Esophagus squamous epithelium (tissue), 5 donors: Measurements from ENCODE around the gene NPHP3. TPM values are rescaled to one million over a fixed set of nuclear protein-coding genes. Genes with fewer than 3 reads are reported as not detected.
A peak's percentile ranks its signal among the peaks of the same experiment; 100 is the strongest.
"Not testable (repeated sequence)": the region's sequence is repeated elsewhere in the genome, so short reads cannot be mapped to it uniquely, and the experiment has no call there.

ENCODE experiments used
- DNase-seq: peaks from one replicate; lab custom pipeline; 2025; lab: John Stamatoyannopoulos, UW
- H3K27ac ChIP-seq, 4 donors: fragments of 200-600 bp; sonication (generic); one replicate each; pipeline ENCODE4 v1.5.1; 2016 to 2019; ENCODE audit warnings: mild to moderate bottlenecking in 1 of 4
- H3K27me3 ChIP-seq, 4 donors: fragments of 200-600 bp; sonication (generic); 1 replicate in 3 of 4; 2 replicates in 1 of 4; pipeline versions ENCODE4 v1.5.1 to v1.6.0; 2017 to 2021; ENCODE audit warnings: antibody characterized with exemption in 1 of 4
- H3K36me3 ChIP-seq, 3 donors: fragments of 200-600 bp; sonication (generic); one replicate each; pipeline ENCODE4 v1.5.1; 2016 to 2019
- H3K4me1 ChIP-seq, 3 donors: fragments of 200-600 bp; sonication (generic); one replicate each; pipeline ENCODE4 v1.5.1; 2017 to 2019
- H3K4me3 ChIP-seq, 4 donors: fragments of 200-600 bp; sonication (generic); 1 replicate in 3 of 4; 2 replicates in 1 of 4; pipeline ENCODE4 v1.5.1; 2016 to 2019; ENCODE audit warnings: mild to moderate bottlenecking in 2 of 4, moderate library complexity in 1 of 4
- H3K9me3 ChIP-seq, 3 donors: fragments of 200-600 bp; sonication (generic); one replicate each; pipeline ENCODE4 v1.5.1; 2016 to 2019
- POLR2A ChIP-seq, 4 donors: fragments of 450-650 bp; IDR thresholded peaks; one replicate each; pipeline ENCODE4 v1.6.1; 2017; ENCODE audit warnings: antibody characterized with exemption in 4 of 4, mild to moderate bottlenecking in 4 of 4, moderate library complexity in 3 of 4
- WGBS, 2 donors: methylation state at CpG; one replicate each; pipeline ENCODE4 v1.1.5; 2018; 5-methylcytosine and 5-hydroxymethylcytosine counted together
- intact Hi-C: fragments of 100-400 bp; cut with DNase I; formaldehyde crosslinking; loops from one replicate; pipeline ENCODE4 v1.15.0; 2022
- total RNA-seq, 4 donors: library from RNA; depleted of rRNA; stranded (reverse); fragments of >200 nt; gene quantifications; one replicate each; pipeline ENCODE4 v1.1.0, GENCODE V29; 2016
- TF ChIP-seq, protein P1 (sequence below), 6 experiments: fragments of 450-650 bp in 4 of 6; fragments of 200-600 bp in 2 of 6; sonication (generic) in 2 of 6; IDR thresholded peaks; one replicate each; pipeline ENCODE4 v1.5.1; 2016 to 2019; ENCODE audit warnings: antibody characterized with exemption in 6 of 6, mild to moderate bottlenecking in 4 of 6, moderate library complexity in 4 of 6
- donor health status: DM: yes; HTN: yes; CAD: no.

NPHP3 gene
- total RNA-seq, 4 donors from 2014 or later: 7.1 to 27.8 (median 9.1) TPM

DNA sequence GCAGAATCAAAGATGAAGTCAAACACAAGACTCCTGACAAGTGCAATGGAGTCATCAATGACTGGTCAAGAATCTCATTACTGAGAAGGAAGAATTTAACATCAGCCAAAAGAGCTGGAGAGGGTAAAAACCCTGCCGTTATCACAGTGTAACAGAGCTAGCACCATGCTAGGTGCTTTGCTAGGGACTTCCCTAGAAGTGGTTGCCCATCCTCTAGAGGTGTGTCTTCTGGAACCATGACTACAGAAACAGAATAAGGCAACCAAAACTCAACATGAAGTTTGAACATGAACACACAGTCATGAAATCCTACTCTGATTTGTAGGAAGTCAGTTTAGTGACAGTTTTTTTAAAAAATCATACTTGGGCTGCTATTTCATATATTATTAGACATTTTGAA is 72.1 kb downstream of the NPHP3 start:
- WGBS, 2 donors: 80 to 86% methylated on average over 1 of the region's 1 CpG
- TF ChIP-seq, protein P1, sequence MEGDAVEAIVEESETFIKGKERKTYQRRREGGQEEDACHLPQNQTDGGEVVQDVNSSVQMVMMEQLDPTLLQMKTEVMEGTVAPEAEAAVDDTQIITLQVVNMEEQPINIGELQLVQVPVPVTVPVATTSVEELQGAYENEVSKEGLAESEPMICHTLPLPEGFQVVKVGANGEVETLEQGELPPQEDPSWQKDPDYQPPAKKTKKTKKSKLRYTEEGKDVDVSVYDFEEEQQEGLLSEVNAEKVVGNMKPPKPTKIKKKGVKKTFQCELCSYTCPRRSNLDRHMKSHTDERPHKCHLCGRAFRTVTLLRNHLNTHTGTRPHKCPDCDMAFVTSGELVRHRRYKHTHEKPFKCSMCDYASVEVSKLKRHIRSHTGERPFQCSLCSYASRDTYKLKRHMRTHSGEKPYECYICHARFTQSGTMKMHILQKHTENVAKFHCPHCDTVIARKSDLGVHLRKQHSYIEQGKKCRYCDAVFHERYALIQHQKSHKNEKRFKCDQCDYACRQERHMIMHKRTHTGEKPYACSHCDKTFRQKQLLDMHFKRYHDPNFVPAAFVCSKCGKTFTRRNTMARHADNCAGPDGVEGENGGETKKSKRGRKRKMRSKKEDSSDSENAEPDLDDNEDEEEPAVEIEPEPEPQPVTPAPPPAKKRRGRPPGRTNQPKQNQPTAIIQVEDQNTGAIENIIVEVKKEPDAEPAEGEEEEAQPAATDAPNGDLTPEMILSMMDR (IDR thresholded peaks at IDR 0.05): no peak
- TF ChIP-seq POLR2A (IDR thresholded peaks at IDR 0.05): no peak
- H3K27ac ChIP-seq: no peak overlapping the region
- intact Hi-C loops: no loop called here
- DNase-seq: no peak
- no peaks in the 10 kb centered on the region for H3K36me3 ChIP-seq
- H3K27me3 ChIP-seq: no peaks in the 10 kb centered on the region
- H3K9me3 ChIP-seq: no peaks in the 10 kb centered on the region
- H3K4me3 ChIP-seq: no peak overlapping the region
- peaks cover 0 to 6% (median 0%) of the 10 kb centered on the region in 3 donors for H3K4me1 ChIP-seq

DNA sequence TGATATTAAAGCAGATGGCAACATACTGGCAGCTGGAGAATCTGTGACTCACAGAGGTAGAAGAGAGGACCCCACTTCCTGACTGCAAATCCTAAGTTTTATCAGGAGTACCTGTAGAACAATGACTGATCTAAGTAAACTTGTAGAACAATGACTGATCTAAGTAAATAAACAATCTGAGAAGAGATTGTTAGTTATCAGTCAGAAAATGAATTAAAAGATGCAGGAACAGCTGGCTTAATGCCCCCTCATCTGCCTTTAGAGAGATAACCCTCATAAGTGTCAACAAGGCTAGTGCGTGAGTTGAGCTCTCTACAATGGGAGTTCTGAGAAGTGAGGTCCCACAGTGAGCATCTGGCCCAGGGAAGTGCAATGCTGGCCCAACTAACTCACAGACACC is 77.2 kb downstream of the NPHP3 start:
- intact Hi-C loops: no loop called here
- TF ChIP-seq POLR2A (IDR thresholded peaks at IDR 0.05): no peak
- TF ChIP-seq, protein P1 (IDR thresholded peaks at IDR 0.05): no peak
- no peak overlapping the region for H3K4me3 ChIP-seq
- no peak for DNase-seq
- H3K27me3 ChIP-seq: no peaks in the 10 kb centered on the region
- H3K27ac ChIP-seq: no peak overlapping the region
- no peaks in the 10 kb centered on the region for H3K4me1 ChIP-seq
- H3K9me3 ChIP-seq: no peaks in the 10 kb centered on the region
- peaks cover 0 to 20% (median 0%) of the 10 kb centered on the region in 3 donors for H3K36me3 ChIP-seq
- 78 to 100% methylated on average over 1 of the region's 1 CpG for WGBS, 2 donors

DNA sequence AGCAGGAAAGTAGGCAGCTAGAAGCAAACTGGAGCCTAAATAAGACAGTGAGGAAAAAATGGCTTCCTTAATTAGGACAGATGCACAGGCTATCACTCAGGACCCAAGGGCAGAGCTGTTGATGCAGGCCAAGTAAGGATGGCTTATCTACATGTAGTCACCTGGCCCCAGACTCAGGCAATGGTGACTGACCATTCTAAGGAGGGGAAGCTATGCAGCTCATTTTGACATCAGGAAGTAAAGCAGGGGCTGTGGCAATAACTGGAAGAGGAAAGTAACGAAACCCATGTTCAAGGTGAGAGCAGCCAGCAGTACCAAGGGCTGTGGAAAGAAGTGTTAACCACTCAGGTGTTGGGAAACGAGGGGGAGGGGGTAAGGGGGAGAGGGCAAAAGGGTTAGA is 78.8 kb downstream of the NPHP3 start:
- Histone ChIP-seq H3K4me3 (no peak overlapping the region), H3K4me1 (no peaks in the 10 kb centered on the region), H3K27me3 (no peaks in the 10 kb centered on the region), H3K36me3 (peaks cover 0 to 37% (median 0%) of the 10 kb centered on the region in 3 donors), H3K27ac (no peak overlapping the region), H3K9me3 (no peaks in the 10 kb centered on the region)
- intact Hi-C loops: loop anchor here (5.0 kb wide), 1 partner anchor 106 kb away; no protein-coding TSS in a partner anchor
- no peak for TF ChIP-seq POLR2A (IDR thresholded peaks at IDR 0.05)
- TF ChIP-seq, protein P1 (IDR thresholded peaks at IDR 0.05): no peak
- no peak for DNase-seq
- 60 to 64% methylated on average over 2 of the region's 2 CpGs for WGBS, 2 donors

DNA sequence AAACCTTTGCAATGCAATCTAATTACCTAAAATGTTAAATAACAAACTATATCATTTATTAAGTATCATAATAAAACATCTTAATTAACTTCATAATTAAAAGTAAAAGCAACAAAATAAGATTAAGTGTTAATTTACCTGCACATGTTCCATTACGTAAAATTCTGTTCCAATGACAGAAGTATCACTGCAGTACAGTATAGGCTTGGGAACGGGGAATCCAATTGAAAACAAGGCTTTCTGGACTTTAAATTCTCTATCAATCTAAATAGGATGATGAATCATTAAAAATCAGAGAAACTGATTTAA is 79.7 kb downstream of the NPHP3 start:
- intact Hi-C loops: loop anchor here (5.0 kb wide), 1 partner anchor 105 kb away; no protein-coding TSS in a partner anchor
- TF ChIP-seq, protein P1 (IDR thresholded peaks at IDR 0.05): peak in 1 of 6 experiments; percentile 2
- TF ChIP-seq POLR2A (IDR thresholded peaks at IDR 0.05): no peak
- DNase-seq: no peak
- Histone ChIP-seq H3K27me3 (no peaks in the 10 kb centered on the region), H3K9me3 (no peaks in the 10 kb centered on the region), H3K4me1 (peaks cover 0 to 5% (median 0%) of the 10 kb centered on the region in 3 donors), H3K27ac (no peak overlapping the region), H3K4me3 (no peak overlapping the region), H3K36me3 (peaks cover 0 to 44% (median 0%) of the 10 kb centered on the region in 3 donors)
- 53 to 61% methylated on average over 2 of the region's 2 CpGs for WGBS, 2 donors

DNA sequence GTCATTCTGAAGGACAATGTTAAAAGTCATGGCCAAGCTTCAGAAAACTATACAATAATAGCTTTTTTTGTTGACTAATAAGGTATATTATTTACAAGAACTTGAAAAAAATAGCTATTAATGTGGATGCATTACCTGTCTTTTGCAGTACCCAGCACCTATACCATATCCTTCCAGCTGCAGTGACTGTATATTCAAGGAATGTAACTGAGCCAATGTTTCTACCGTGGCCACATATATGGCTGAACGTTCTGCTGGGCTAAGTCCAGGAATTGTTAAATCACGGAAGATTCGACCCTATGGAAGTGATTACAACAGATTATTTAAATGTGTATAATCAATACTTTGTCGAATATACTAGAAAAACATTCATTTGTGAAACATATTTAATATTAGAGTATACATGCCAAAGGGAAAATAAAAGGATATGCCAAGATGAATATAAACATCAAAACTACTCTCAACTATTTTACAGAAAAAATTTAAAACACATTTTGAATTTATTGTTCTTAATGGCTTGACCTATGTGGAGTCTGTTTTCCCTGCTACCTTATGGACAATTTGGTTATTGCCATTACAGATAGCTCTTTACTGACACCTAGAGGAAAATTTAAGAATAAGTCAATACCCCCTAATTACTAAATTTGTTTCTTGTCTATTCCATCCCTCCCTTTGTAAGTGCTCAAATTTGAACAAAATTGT is 80.2 kb downstream of the NPHP3 start:
- TF ChIP-seq, protein P1 (IDR thresholded peaks at IDR 0.05): peak; percentile 32 to 89 (median 77)
- no peak for TF ChIP-seq POLR2A (IDR thresholded peaks at IDR 0.05)

DNA sequence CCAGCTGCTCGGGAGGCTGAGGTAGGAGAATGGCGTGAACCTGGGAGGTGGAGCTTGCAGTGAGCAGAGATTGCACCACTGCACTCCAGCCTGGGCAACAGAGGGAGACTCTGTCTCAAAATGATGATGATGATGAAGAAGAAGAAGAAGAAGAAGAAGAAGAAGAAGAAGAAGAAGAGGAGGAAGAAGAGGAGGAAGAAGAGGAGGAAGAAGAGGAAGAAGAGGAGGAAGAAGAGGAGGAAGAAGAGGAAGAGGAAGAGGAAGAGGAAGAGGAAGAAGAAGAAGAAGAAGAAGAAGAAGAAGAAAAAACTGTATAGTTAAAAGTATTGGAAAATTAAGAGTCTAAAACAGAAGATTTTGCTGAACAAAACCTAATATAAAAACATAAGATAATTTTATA is 80.8 kb downstream of the NPHP3 start:
- H3K4me3 ChIP-seq, DNase-seq, H3K27ac ChIP-seq, H3K4me1 ChIP-seq, H3K9me3 ChIP-seq, H3K27me3 ChIP-seq: not testable (repeated sequence)
- WGBS, 2 donors: 70 to 82% methylated on average over 2 of the region's 2 CpGs
- intact Hi-C loops: loop anchor here (5.0 kb wide), 1 partner anchor 104 kb away; no protein-coding TSS in a partner anchor
- peaks cover 0 to 46% (median 0%) of the 10 kb centered on the region in 3 donors for H3K36me3 ChIP-seq

More for the DNA sequence above, 80.2 kb downstream of the NPHP3 start:
- peaks cover 0 to 8% (median 0%) of the 10 kb centered on the region in 3 donors for H3K4me1 ChIP-seq
- intact Hi-C loops: loop anchor here (5.0 kb wide), 1 partner anchor 105 kb away; no protein-coding TSS in a partner anchor
- WGBS, 2 donors: 51 to 59% methylated on average over 5 of the region's 5 CpGs
- H3K36me3 ChIP-seq: peaks cover 0 to 44% (median 0%) of the 10 kb centered on the region in 3 donors
- H3K27me3 ChIP-seq: no peaks in the 10 kb centered on the region
- no peak overlapping the region for H3K4me3 ChIP-seq
- no peak for DNase-seq
- no peak overlapping the region for H3K27ac ChIP-seq
- no peaks in the 10 kb centered on the region for H3K9me3 ChIP-seq
